Measurements from ENCODE around the gene MTHFD1.

Gene MTHFD1

GRCh38 chr14:64409126-64409920 is 21.2 kb downstream of the MTHFD1 start:
- no peak for DNase-seq

GRCh38 chr14:64410084-64410774 is 22.1 kb downstream of the MTHFD1 start:
- no peak for DNase-seq

- DNase-seq, result no peak
Observed at GRCh38 chr14:64411001-64411400, 22.8 kb downstream of the MTHFD1 start.

- DNase-seq, result no peak
Observed at GRCh38 chr14:64412237-64412636, 24.1 kb downstream of the MTHFD1 start.

- no peak for DNase-seq
Observed at GRCh38 chr14:64416348-64416932, 28.3 kb downstream of the MTHFD1 start.

- no peak for DNase-seq
Observed at GRCh38 chr14:64417055-64417770, 29.1 kb downstream of the MTHFD1 start.

GRCh38 chr14:64417771-64418125 is 29.6 kb downstream of the MTHFD1 start:
- DNase-seq, result no peak

- DNase-seq, result no peak
Observed at GRCh38 chr14:64419003-64419402, 30.9 kb downstream of the MTHFD1 start.

- DNase-seq, result no peak
Observed at GRCh38 chr14:64421166-64421565, 33.0 kb downstream of the MTHFD1 start.

- no peak for DNase-seq
Observed at GRCh38 chr14:64422005-64422404, 33.9 kb downstream of the MTHFD1 start.

- DNase-seq, result no peak
Observed at GRCh38 chr14:64422756-64423155, 34.6 kb downstream of the MTHFD1 start.

GRCh38 chr14:64423987-64424386 is 35.8 kb downstream of the MTHFD1 start:
- DNase-seq, result no peak

GRCh38 chr14:64434528-64434927 is 46.4 kb downstream of the MTHFD1 start:
- DNase-seq, result no peak

GRCh38 chr14:64438181-64438841 is 50.2 kb downstream of the MTHFD1 start:
- no peak for DNase-seq

GRCh38 chr14:64439141-64439540 is 51.0 kb downstream of the MTHFD1 start:
- DNase-seq, result no peak

- no peak for DNase-seq
Observed at GRCh38 chr14:64440494-64440893, 52.3 kb downstream of the MTHFD1 start.

GRCh38 chr14:64442300-64442988 is 54.3 kb downstream of the MTHFD1 start:
- no peak for DNase-seq

GRCh38 chr14:64444140-64444539 is 56.0 kb downstream of the MTHFD1 start:
- no peak for DNase-seq

- DNase-seq, result peak; percentile 34
Observed at GRCh38 chr14:64444984-64445845, 57.1 kb downstream of the MTHFD1 start.

GRCh38 chr14:64447876-64448670 is 59.9 kb downstream of the MTHFD1 start:
- no peak for DNase-seq
